HG03469 (cell line): Measurements from ENCODE around the gene ENTPD8.
"Not testable (repeated sequence)": the region's sequence is repeated elsewhere in the genome, so short reads cannot be mapped to it uniquely, and the experiment has no call there.

Source experiments
- ATAC-seq: cut with Tn5 transposase; IDR thresholded peaks from one replicate; pipeline ENCODE4 v1.9.1; 2021; ENCODE audit warnings: mild to moderate bottlenecking, moderate library complexity, moderate number of reproducible peaks; ENCODE audit not compliant: unreplicated experiment

Gene ENTPD8

DNA sequence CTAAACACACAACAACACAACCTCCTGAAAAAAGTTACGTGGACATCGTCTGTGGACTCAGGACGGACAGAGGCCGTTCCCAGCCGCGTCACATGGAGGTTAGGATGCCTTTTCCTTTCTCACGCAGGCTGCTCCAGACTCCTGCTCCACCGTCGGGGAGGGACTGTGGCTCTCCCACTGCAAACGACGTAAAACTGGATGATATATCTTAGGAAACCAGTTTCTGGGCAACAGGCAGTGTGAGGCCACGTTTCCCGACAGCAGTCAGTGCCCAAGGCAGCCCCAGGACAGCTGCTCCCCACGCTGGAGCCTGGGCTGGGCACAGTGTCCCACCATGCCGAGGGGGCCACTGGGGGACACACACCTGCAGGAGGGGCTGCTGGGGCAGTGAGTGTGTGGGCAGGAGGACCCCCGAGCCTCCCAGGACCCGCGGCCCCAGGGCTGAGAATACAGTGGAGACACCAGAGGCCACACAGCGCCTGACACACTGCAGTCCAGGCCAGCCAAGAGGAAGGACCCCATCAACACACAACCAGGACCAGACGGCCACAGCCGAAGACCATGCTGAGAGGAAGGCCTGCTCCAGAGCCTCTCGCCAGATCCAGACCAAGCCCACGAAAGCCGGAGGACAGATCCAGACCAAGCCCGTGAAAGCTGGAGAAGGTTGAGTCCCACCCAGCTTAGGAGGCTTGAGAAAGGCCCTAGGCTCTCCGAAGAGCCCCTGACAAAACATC lies 44.4 kb downstream of the ENTPD8 start:
- ATAC-seq: no peak

- no peak for ATAC-seq
These were observed 44.9 kb downstream of the ENTPD8 start for GRCh38 chr9:137396227-137396626.

DNA sequence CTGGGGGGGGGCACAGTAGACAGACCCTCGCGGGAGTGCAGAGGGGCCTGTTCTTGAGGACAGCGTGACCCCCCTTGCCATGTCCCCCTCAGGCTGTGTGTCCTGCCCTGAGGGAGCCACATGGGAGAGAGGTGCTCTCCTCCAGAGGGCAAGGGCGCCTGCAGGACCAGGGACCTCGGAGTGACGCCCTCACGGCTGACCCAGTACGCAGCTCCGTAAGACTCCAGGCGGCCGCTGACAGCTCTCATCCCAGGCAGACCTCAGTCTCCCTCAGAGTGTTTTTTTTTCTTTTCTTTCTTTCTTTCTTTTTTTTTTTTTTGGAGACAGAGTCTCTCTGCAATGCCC lies 45.5 kb downstream of the ENTPD8 start:
- no peak for ATAC-seq

DNA sequence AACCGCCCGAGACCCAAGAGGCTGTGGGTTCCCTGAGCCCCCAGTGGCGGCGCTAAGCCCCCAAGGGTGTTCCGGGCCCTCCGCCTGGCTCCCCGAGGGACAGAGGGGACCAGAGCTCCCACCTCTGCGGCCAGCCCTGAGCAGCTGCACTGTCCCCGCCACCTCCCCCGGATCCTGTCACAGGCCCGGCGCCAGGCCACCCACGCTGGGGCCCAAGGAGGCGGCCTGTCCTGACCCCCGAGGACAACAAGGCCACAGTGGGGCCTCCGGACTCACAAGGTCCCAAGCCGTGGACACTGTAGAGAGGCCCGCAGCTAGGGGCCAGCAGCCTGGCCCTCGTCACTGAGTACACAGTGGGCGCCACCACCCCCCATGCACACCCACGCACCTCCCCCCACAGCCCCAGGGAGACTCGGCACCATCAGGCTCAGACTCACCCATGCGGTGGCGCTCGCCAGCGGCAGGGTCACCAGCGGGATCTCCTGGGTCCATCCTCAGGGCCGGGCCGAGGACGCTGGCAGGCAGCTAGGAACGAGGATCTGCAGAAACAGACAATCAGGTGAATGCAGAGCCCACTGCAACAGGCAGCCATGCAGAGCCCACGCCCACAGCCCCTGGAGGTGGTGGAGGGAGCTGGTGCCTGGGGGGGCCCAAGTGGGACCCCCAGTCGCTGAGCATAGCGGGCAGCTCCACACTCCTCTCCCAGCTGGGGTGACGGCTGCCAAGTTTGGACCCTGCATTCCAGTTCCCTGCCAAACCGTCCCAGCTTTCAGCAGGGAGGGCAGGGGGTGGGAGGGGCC lies 46.1 kb downstream of the ENTPD8 start:
- no peak for ATAC-seq

- no peak for ATAC-seq
These were observed 47.7 kb downstream of the ENTPD8 start for GRCh38 chr9:137393176-137394150.

DNA sequence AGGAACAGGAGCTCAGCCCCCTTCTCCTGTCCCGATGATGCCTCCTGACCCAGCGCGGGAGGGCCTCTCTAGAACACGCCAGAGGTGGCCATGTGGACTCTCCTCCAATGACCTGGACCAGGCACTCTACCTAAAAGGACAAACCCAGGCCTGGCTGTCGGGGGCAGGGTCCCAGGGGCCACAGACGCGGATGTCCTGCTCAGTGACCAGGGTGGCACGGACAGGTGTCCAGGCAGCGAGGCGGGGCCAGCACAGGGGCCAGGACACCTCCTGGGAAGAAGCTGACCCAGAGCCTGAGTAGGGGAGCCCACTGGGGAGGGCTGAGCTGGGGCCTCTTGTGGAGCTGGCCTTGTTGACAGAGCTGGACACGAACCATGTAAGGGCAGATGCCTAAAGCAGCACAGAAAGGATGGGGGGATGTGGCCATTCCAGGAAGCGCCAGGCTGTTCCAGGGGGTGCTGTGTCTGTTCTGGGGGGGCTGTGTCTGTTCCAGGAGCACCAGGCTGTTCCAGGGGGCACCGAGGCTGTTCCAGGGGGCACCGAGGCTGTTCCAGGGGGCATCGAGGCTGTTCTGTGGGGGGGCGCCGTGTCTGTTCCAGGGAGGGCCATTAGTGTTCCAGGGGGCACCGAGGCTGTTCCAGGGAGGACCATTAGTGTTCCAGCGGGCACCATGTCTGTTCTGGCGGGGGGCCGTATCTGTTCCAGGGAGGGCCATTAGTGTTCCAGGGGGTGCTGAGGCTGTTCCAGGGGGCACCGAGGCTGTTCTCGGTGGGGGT lies 48.7 kb downstream of the ENTPD8 start:
- ATAC-seq: no peak

DNA sequence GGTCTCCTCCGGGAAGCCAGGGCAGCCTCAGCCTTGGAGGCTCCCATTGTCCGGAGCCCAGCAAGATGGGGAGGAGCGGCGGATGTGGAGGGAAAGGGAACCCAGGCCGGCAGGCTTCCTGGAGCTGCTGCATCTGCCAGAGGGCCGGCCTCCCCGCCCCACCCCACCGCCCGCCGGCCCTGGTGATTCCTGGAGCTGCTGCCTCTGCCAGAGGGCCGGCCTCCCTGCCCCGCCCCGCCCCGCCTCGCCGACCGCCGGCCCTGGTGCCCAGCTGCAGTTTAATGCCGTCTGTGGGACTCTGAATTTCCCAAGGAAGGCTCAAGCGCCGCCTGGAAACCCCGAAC lies 49.8 kb downstream of the ENTPD8 start:
- ATAC-seq: no peak

DNA sequence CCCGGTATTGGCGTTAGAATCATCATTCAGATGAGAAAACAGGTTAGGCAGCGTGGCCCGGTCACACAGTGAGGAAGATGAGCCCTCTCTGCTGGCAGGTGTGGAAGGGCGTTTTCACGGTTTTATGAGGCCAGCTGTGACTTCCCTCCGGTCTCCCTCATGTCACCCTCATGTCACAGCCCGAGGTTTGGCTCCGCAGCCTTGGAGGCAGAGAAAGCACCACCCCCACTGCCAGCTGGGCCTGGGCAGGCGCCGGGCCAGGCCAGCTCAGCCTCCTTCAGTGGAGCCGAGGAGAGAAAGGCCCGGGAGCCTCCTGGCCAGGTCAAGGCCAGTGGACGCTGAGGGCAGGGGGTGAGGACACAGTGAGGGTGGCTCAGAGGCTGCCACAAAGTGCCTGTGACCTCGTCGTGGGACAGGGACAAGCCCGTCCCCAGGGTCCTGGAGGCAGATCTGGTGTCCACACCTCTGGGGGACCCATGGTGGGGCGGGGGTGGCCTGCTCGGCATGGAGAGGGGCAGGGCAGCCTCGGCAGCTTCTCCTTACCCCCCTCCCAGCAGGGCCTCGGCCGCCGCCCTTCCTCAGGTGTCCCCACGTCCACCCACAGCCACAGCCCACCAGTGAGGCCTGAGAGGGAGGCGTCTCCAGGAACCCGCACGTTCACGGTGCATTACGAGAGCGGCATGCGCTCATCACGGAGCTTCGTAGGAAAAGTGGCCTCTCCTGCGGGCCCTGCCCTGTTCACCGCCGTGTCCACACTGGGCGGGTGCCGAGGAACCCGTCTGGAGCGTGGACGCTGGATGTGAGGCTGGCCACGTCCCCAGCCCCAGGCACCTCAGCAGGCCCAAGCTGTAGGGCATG lies 50.4 kb downstream of the ENTPD8 start:
- no peak for ATAC-seq

DNA sequence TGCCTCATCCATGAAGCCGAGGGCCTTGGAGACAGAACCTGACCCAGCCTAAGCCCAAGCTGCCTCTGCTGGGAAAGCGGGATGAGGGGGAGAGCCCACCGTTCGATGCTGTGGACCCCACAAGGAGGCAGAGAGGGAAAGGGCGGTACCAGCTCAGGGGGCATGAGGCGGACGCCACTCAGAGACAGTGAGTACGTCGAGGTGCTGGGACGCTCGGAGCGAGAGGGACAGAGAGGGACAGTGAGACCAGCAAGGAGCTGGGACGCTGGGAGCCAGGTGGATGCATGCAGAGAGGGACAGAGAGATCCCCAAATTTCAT lies 51.8 kb downstream of the ENTPD8 start:
- no peak for ATAC-seq

DNA sequence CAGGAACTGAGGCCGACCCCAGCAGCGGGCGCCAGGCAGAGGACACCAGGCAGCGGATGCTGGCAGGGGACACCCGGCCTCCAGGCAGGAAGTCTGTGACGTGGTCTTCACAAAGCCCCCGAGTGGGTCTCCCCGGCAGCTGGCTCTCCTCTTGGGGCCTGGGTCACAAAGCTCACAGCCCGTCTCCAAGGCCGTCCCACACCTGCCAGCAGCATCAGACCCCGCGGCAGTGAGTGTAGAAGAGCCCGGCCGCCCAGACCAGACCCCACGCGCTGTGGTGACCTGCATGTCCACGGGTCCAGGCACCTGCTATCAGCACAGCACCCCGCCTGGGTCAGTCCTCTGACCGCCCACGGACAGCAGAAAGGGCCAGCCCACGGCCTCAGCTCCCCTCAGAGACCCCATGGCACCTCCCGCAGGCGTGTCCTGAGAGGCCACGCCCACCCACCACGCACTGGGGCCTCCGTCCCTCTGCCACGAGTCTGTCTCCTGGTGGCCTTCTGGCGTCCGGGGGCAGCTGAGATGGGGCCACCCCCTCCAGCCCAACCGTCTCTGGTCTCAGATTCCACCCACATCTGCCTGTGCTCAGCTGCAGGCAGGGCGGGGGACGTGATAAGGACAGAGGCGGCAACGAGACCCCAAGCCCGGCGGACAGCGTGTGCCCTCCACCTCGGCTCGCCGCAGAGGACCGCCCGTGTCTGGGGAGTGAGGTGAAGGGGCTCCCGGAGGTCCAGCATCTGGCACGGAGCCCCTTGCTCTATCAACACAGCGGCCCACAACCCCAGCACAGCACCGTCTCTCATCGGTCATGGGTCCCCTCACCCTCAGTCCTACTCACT lies 52.3 kb downstream of the ENTPD8 start:
- ATAC-seq: no peak

DNA sequence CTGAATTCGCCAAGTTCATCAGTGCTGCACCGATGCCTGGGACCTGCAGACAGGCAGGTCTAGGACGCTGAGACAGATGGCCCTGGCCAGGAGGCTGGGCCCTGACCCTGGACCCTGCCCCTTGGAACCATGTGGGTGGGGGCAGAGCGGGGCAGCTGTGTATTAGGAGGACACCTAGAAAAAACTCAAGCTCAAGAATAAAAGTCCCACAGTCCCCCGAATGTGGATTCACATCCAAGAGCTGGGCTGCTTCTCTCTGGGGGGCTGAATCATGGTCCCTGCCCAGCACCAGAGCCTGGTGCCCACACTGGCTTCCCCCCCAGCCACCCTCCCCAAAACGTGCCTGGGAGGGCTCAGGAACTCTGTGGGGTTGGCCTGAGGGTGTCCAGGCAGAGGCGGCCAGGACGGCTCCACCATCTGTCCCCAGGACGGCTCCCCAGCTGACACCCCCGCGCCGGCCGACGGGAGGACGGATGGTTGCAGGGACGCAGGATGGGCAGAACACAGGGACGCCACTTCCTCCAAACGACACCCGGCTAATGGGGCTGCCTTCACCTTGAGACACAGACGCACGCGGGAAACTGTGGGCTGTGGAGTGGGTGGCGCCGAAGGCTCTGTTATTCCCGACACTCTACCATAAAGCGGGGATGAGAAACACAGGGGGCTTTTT lies 53.1 kb downstream of the ENTPD8 start:
- ATAC-seq: no peak

GRCh38 chr9:137387114-137387890 lies 53.9 kb downstream of the ENTPD8 start:
- ATAC-seq: no peak

- not testable (repeated sequence) for ATAC-seq
These were observed 54.5 kb downstream of the ENTPD8 start for GRCh38 chr9:137386507-137387113.

DNA sequence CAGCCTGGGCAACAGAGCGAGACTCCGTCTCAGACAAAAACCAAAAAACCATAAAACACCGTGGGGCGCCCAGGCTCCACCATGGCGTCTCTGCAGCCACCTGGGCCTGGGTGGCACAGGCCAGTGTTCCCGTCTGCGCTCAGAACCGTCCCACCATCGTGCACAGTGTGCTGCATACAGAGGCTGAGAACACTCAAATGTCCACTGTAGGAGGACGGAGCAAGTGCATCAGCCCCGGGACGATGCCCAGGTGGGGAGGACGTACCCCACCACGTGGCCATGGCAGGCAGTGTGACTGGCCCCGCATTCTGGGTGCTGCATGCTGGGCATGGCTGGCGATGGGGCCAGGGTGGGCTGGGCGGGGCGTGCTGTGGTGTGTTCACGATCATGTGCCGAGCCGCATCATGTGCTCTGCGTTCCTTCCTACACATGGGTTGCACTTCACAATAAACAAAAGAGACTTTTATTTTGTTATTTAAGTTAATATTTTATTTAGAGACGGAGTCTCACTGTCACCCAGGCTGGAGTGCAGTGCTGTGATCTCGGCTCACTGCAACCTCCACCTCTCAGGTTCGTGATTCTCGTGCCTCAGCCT lies 56.0 kb downstream of the ENTPD8 start:
- no peak for ATAC-seq
